ENCODE results near the gene TP53I3.

DNA sequence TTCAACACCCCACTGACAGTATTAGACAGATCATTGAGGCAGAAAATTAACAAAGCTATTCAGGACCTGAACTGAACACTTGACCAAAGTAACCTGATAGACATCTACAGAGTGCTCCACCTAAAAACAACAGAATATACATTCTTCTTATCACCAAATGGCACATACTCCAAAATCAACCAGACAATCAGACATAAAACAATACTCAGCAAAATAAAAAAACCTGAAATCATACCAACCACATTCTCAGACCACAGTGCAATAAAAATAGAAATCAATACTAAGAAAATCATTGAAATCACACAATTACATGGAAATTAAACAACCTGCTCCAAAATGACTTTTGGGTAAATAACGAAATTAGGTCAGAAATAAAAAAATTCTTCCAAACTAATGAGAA is 22.7 kb upstream of the TP53I3 start:
- TF ChIP-seq, protein P1, sequence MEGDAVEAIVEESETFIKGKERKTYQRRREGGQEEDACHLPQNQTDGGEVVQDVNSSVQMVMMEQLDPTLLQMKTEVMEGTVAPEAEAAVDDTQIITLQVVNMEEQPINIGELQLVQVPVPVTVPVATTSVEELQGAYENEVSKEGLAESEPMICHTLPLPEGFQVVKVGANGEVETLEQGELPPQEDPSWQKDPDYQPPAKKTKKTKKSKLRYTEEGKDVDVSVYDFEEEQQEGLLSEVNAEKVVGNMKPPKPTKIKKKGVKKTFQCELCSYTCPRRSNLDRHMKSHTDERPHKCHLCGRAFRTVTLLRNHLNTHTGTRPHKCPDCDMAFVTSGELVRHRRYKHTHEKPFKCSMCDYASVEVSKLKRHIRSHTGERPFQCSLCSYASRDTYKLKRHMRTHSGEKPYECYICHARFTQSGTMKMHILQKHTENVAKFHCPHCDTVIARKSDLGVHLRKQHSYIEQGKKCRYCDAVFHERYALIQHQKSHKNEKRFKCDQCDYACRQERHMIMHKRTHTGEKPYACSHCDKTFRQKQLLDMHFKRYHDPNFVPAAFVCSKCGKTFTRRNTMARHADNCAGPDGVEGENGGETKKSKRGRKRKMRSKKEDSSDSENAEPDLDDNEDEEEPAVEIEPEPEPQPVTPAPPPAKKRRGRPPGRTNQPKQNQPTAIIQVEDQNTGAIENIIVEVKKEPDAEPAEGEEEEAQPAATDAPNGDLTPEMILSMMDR (IDR thresholded peaks at IDR 0.05): no peak
- TF ChIP-seq POLR2A (IDR thresholded peaks at IDR 0.05): no peak
